GM21737 (cell line): ENCODE data around the gene ATOH7.
"Not testable (repeated sequence)": the region's sequence is repeated elsewhere in the genome, so short reads cannot be mapped to it uniquely, and the experiment has no call there.

Experiments
- ATAC-seq: cut with Tn5 transposase; IDR thresholded peaks from one replicate; pipeline ENCODE4 v1.9.1; 2021; ENCODE audit warnings: mild to moderate bottlenecking, moderate library complexity; ENCODE audit not compliant: unreplicated experiment

The ATOH7 gene

DNA sequence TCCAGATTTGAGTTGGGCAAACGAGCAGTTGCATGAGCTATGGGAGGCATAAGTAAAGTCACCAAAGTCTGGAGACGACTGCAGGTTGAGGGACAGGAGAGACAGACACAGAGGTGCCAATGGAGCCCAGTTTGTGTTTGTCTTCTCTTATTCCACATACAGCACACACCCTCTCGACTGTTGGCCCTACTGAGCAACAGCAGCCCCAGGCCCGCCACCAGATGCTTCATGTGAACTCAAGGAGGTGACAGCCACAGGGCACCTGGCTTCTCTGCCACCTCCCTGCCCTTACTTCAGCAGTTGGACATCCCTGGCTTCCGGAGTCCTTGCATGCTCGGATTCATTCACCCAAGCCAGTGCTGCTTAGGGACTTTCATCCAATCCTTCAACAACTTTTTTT, 6.5 kb upstream of the ATOH7 start:
- ATAC-seq = no peak

DNA sequence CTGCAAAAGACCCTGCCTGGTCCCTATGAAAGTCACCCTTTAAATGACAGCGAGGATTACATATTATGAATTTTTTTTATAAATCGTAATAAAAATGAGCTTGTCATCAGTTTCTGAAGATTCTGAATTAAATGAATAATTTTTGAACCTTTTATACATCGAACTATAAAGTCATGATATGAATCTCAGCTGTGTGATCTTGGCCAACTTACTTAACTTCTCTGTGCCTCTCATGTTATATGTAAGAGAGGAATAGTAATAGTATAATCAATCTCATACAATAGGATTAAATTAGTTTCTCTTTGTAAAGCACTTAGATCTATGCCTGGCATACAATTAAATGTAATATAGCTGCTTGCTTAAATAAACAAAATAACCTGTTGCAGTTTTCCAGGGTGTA, 5.3 kb upstream of the ATOH7 start:
- no peak for ATAC-seq

DNA sequence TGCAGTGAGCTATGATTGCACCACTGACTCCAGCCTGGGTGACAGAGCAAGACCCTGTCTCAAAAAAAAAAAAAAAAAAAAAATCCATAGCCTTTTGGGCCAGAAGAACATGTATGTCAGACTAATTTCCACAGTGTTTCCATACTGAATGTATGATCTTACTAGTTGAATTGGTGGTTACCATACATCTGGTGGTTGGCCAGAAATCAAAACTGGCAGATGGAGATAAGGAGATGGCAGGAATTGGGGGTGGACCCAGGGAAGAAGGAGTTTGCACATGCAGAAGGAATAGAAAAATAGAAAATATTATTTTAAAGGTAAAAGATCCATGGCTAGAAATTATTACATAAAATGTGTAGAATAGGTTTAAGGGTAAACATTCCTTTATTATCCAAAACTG, 3.7 kb upstream of the ATOH7 start:
- ATAC-seq = no peak

DNA sequence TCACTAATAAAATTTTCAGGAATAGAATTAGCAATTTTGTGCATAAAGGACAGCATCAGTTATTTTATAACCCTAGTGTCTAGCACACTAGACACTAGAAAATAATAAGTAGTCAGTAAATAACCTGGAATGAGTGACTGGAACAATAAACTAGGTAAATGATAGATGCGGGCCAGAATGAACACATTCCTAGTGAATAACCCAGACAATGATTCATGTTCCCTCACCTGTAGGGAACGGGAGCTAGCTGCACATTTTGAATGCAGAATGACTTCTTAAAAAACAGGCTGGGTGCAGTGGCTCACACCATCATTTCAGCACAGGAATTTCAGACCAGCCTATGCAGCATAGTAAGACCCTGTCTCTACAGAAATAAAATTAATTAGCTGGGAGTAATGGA, 3.2 kb upstream of the ATOH7 start:
- no peak for ATAC-seq

DNA sequence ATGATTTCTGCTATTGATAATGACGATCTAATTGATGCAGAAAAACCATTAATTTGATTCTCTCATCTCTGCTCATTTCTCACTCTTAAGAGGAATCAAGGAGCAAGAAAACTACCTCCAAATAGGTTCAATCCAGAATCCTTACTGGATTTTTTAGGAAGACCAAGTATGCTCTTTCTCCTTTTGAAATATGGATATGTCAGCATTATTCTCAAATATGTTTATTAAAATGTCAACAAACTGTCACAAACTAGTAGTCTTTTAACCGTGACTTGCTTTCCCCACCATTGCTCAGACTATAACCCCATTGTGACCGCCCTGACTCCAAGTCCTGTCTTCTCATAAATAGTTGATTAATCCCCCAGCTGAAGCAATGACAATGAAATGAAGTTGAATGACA, 1.1 kb upstream of the ATOH7 start:
- no peak for ATAC-seq

DNA sequence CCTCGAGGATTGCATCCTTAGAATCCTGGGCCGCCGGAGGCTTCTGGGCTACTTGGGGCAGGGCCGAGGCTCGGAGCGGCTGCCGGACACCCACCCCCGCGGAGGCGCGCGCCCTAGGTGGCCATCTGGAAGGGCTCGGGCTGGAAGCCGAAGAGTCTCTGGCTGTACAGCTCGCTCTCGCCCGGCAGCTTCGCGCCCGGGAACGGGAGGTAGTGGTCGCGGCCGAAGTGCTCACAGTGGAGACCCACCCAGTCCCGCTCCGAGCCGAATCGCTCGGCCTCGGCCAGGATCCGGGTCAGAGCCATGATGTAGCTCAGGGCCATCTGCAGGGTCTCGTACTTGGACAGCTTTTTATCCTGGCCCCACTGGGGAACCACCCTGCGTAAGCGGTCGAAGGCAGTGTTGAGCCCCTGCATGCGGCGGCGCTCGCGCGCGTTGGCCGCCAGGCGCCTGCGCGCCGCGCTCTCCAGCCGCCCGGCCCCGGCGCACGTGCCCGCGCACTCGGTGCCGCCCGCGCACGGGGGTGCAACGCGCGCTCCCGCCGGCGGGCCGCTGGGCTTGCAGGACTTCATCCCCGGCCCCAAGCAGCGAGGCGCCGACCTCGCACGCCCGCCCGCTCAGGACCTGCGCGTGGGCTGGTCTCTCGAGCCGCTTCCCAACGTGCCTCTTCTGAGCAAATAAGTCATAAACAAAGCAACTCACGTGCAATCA, 652 bp downstream of the ATOH7 start:
- peak; percentile 84 for ATAC-seq

DNA sequence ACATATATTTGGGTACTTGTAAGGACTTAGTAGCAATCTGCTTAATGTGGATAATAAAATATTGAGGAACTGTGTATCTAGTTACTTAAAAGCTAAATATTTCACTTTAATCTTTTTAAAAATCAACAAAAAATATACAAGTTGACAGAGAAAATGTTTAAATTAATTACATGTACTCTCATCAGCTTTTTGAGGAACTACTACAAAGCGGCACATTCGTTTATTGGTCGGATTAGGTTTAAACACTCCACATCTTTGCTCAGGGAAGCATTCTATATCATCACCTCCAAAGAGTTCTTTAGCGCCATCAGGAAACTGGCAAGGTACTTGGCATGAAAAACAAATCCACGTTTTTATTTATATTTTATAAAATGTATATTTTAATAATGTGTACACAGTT, 1.6 kb downstream of the ATOH7 start:
- no peak for ATAC-seq

DNA sequence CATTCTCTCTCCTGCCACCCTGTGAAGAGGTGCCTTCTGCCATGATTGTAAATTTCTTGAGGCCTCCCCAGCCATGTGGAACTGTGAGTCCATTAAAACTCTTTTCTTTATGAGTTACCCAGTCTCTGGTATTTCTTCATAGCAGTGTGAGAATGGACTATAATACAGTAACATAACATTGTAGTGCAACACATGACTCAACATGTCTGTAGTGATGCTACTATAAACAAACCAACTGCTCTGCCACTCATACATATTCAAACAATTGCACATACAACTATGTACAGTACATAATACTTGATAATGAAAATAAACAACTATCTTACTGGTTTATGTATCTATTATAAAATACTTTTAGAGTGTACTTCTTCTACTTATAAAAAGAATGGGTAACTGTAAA, 7.1 kb downstream of the ATOH7 start:
- no peak for ATAC-seq

DNA sequence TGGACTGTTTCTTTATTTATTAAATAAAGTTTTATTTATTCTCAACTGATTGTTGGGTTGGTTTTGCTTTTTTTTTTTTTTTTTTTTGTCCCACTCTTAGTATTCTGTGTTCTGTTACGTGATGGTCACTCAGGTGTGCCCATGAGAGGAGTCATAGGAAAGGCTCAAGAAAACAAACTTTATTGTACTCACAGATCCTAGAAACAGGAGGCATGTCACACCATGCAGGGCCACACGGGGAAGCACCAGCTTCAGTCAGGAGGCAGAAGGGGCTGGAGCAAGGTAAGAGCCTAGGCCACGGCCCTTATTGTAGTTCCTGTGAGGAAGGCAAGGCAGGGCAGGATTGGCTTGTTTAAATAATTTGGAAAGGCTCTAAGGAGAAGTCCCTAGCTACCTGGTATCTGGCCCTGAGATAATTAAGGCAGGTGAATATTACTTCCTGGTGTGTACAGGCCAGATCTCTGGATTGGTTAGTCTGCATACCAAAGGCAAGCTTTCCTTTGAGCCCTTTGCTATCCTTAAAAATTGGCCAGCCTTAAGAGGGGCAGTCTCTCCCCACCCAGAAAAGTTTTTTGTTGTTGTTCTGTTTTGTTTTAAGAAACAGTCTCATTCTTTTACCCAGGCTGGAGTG, 8.3 kb downstream of the ATOH7 start:
- no peak for ATAC-seq

DNA sequence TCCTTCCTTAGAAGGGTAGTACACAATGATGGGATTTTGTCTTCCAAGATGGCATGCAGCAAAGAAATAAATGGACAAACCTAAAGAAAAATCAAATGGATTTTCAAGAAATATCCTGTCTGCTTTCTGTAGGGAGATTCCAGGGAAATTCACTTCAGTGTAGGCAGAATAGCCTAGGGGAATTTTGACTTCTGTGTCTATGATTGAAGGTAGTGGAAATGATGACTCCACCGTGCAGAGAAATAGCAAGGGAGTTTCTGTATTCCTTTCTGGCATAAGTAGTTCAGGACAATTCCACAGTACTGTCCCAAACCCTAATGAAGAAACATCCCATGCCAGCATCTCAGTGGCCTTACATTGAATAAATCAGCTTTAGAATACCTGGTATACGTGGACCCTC, 9.5 kb downstream of the ATOH7 start:
- ATAC-seq = no peak

DNA sequence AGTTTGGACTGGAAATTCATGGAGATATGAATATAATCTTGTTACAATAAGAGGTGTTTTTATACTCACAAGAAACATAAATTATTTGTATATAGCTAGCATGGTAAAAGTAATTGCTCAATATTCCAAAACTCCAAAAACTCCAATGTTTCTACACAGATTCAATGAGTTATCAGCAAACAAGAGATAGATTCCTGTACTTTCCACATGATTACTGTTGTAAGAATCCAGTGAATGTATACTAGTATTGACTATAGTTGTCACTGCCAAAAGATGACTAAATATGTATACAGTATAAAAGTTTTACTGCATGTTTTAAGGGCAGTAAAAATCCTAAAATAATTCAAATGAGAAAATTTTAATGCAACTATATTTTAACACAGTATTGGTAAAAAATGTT, 10.7 kb downstream of the ATOH7 start:
- ATAC-seq = no peak

DNA sequence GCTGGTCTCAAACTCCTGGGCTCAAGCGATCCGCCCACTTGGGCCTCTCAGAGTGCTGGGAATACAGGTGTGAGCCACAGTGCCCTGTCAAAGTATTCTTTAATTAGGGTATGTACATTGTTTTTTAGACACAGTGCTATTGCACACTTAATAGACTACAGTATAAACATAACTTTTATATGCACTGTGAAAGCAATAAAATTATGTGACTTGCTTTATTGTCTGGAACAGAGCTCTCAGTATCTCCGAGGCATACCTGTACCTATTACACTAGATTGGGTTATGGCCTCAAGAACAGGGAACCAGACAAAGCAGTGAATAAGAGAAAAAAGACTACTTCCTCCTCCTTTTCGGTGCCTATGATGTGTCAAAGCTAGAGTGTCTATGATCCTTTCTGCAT, 13.1 kb downstream of the ATOH7 start:
- ATAC-seq = no peak

DNA sequence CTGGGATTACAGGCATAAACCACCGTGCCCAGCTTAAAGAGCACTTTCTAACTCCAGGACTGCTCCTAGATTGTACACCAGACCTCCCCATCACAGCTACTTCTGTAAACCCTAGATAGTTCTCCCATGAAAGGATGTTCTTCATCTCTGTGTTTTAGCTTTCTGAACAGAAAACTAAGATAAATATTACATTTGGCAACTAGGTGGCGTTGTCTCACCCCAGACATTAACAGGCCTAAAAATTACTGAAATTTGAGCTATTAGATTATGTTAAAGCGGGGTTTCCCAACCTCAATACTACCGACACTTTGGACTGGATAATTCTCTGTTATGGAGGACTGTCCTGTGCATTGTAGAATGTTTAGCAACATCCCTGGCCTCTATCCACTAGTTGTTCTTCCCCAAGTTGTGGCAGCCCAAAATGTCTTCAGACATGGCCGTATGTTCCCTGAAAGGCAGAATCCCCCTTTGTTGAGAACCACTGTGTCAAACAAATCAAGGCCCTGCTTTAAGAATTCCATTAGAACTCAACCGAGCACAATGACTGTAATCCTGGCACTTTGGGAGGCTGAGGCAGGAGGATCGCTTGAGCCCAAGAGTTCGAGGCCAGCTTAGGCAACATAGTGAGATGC, 19.1 kb downstream of the ATOH7 start:
- ATAC-seq = no peak

DNA sequence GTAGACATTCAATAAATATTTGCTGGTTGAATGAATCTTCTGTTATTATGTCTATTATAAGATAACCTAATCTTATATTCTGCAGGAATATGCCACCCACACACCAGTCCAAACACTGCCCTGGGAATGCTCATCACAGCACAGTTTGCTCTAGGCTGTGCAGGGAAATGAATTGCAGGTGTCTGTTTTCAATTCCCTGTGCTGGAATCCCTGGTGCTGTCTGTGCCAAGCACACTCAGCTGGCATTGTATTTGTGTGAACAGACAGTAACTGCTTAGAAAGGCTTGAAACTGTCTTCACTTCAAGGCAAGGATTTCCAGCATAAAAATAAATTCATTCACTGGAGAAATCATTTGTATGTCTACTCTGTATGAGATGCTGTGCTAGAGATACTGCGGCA, 20.2 kb downstream of the ATOH7 start:
- ATAC-seq = no peak

DNA sequence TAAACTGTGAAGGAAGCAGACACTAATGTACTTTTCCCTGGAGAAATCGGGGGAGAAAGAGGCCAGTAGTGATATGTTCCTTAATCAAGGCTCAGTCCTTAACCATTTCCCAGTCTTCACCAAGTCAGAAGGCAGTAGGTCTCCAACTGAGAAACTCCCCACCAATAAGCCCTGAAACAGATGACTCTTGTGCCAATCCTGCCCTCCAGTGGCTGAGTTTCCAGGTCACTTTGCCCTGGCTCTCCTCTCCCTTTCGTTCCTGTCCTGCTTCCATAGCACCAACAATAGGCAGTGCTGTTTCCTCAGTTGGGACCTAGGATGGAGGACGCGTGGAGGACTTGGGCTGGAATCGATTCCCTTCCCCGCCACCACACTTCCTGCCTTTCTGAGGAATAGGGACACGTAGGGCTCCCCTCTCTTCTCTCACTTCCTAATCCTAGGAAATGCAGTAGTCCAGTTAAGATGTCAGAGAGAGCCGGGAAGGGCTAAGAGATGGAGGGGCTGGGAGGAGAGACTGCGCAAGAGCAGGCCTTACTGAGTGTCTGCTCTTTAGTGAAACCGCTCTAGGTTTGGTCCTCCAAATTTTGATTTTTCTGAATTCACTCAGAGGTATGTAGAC, 23.4 kb downstream of the ATOH7 start:
- ATAC-seq = no peak

DNA sequence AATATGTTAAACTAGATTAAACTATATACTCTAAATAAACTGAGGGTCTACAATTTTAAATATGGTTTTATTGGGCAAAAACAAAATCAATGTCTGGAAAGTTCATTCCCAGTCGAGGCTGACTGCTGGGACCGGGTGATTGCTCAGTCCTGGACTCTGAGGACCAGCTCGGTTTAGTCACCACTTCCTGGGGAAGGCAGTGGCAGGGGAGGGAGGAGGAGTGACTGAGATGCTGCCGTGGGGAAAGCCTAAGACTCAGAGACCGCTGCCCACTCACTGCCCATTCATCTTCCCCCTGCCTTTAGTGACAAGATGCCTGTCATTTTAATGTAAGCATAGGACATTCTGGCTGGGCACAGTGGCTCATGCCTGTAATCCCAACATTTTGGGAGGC, 29.0 kb downstream of the ATOH7 start:
- ATAC-seq = no peak

DNA sequence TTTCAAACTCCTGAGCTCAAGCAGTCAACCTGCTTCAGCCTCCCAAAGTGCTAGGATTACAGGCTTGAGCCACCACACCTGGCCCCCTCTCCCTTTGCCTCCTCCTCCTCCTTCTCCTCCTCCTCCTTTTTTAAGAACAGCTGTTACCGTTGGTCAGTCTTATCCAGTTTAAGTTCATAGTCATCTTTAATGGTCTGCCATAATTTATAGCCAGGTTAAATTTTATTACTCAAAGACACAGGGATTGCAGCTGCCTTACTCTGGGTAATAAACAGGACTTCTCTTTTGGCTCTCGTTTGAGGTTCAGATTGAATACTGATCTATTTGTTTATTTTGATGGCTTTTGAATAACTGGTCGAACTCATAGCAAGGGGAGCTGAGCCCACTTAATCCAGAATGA, 35.2 kb downstream of the ATOH7 start:
- ATAC-seq = no peak

DNA sequence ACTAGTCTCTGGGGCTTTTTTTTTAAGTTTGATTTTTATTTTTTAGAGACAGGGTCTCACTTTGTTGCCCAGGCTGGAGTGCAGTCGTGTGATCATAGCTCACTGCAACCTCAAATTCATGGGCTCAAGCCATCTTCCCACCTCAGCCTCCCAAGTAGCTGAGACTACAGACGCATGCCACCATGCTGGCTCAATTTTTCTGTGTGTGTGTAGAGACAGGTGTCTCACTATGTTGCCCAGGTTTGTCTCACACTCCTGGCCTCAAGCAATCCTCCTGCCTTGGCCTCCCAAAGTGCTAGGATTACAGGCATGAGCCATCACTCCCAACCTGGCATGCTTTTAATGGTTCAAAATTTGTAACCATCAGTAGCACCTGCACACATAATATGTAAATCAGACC, 36.1 kb downstream of the ATOH7 start:
- ATAC-seq = not testable (repeated sequence)

DNA sequence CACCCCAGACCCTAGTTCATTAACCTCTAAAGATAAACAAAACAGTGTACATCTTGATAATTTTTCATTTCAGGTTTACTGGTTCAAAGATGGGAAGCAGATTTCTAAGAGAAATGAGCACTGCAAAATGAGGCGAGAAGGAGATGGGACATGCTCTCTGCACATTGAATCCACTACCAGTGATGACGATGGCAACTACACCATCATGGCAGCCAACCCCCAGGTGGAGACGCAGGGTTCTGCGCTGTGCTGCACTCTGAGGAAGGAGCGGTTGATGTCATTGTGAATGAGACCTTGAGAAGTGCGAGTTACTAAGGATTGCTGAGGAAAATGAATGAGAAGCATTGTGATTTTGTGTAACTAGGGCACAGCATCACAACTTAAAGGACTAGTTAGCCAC, 37.6 kb downstream of the ATOH7 start:
- ATAC-seq = no peak

DNA sequence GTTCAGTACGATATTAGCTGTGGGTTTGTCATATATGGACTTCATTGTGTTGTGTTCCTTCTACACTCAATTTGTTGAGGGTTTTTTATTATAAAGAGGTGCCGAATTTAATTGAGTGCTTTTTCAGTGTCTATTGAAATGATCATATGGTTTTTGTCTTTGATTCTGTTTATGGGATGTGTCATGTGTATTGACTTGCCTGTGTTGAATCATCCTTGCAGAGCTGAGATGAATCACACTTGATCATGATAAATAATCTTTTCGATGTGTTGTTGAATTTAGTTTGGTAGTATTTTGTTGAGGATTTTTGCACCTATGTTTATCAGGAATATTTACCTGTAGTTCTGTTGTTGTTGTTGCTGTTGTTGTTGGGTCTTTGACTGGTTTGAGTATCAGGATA, 39.8 kb downstream of the ATOH7 start:
- no peak for ATAC-seq

DNA sequence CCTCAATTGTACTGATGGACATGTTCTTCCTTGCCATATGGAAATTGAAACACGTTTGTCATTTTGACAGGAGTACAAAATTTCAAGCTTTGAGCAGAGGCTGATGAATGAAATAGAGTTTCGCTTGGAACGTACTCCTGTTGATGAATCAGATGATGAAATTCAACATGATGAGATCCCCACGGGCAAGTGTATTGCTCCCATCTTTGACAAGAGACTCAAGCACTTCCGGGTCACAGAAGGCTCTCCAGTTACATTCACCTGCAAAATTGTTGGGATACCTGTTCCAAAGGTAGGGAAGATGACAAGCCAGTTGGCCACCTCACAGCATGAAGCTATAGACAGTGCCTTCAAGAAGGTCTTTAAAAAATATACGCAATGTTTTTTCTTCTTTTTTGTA, 43.1 kb downstream of the ATOH7 start:
- ATAC-seq = no peak

DNA sequence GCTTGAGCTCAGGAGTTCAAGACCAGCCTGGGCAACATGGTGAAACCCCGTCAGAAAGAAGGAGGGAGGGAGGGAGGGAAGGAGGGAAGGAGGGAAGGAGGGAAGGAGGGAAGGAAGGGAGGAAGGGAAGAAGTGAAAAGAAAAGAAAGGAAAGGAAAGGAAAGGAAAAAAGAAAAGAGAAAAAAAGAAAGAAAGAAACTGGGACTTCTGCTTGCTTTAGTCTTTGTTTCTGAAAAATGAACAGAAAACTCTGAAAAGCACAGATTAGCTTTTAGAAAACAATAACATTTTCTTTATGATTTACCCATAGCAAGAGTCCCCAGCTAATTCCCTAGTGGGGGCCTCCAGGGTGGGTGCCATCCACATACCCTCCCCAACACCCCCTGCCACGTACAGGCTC, 46.8 kb downstream of the ATOH7 start:
- ATAC-seq = no peak
